Ammon's horn (tissue), 1 donor: ENCODE measurements around the gene PCNT.

ENCODE experiments used
- DNase-seq: peaks from one replicate; pipeline ENCODE4 v3.0.0-alpha.2; 2016; ENCODE audit warnings: low spot score

Gene PCNT

DNA sequence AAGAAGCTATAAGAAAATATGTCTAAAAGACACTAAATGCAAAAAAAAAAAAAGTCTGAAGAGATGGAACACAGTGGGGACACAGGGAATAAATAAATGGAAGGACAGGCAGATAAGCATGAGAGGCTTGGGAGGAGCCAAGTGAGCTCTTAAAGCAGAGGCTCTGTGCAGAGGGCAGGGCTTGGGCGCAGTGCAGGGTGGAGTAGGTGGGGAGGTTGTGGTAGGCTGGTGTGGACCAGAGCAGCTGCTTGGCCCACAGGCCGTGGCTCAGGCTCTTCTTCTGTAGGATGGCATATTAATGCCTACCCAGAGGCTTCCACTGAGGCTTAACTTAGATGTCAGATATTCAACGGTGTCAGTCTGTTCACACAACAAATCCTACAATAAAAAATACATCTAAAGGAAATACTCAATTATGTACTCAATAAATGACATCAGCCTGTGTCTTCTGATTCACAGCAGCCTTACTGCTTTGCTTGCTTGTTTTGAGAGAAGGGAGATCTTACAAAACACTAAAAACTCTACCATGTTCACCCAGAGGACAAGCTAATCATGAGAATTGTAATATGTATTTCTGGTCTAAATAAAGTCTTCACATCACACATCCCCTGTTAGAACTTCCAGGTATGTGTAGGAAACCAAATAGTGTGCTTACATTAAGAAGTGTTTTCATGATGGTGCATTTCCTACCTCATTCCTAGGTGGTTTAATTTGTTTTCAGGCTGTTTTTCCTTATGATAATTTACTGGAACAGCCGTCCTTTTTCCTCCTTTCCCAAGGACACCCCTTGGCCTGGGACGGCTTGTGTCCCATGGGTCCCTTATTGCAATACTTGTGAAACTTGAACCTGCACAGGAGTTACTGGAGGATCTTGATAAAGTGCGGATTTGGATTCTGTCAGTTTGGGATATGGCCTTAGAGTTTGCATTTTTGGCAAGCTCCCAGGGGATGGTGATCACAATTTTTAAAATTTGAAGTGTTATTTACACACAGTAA is 159.6 kb downstream of the PCNT start:
- DNase-seq: no peak

GRCh38 chr21:46486481-46487126 is 162.6 kb downstream of the PCNT start:
- no peak for DNase-seq

- DNase-seq: no peak
Measured at GRCh38 chr21:46489162-46489663, 165.3 kb downstream of the PCNT start.

GRCh38 chr21:46489800-46490199 is 165.8 kb downstream of the PCNT start:
- no peak for DNase-seq

- DNase-seq: no peak
Measured at GRCh38 chr21:46491553-46491952, 167.6 kb downstream of the PCNT start.

- DNase-seq: no peak
Measured at GRCh38 chr21:46492851-46493250, 168.9 kb downstream of the PCNT start.

GRCh38 chr21:46493828-46494227 is 169.9 kb downstream of the PCNT start:
- no peak for DNase-seq
